Panc1 (cell line): ENCODE data around the gene SYT2. TPM values are rescaled to one million over a fixed set of nuclear protein-coding genes. Genes with fewer than 3 reads are reported as not detected.
"Not testable (repeated sequence)": the region's sequence is repeated elsewhere in the genome, so short reads cannot be mapped to it uniquely, and the experiment has no call there.

Experiments used
- ATAC-seq: fragments of 200-7000 bp; cut with Tn5 transposase; 2 replicates; pipeline ENCODE4 v1.9.1; 2020; ENCODE audit warnings: mild to moderate bottlenecking, moderate library complexity
- BruUV-seq: library from RNA; stranded (reverse); fragments of 400-500 nt; replicated peaks from 2 replicates; lab custom pipeline; 2021; lab: Mats Ljungman, UMichigan
- CTCF ChIA-PET: fragments of 300-600 bp; sonication (Branson Sonifier 250); formaldehyde crosslinking; loops from one replicate; lab custom pipeline; 2022; ENCODE audit warnings: antibody characterized with exemption; lab: Charles Lee
- POLR2A ChIA-PET: fragments of 300-600 bp; sonication (Branson Sonifier 250); formaldehyde crosslinking; loops from one replicate; lab custom pipeline; 2022; ENCODE audit warnings: antibody characterized with exemption; lab: Charles Lee
- DNase-seq: peaks from one replicate; pipeline ENCODE4 v3.0.0-alpha.2; 2010; ENCODE audit warnings: low read depth, low spot score
- H3K27ac ChIP-seq: 2 replicates; pipeline ENCODE4 v1.5.1; 2011; ENCODE audit warnings: mild to moderate bottlenecking, low read length, inconsistent platforms
- H3K27me3 ChIP-seq: fragments of 200-500 bp; sonication (Bioruptor generic); 2 replicates; pipeline ENCODE4 v1.6.0; 2014; ENCODE audit warnings: low read length, inconsistent platforms; ENCODE audit not compliant: control insufficient read depth, insufficient read depth
- H3K36me3 ChIP-seq: fragments of 200-500 bp; sonication (Bioruptor generic); 2 replicates; pipeline ENCODE4 v1.5.1; 2014; ENCODE audit warnings: inconsistent platforms, mild to moderate bottlenecking, low read length, moderate library complexity; ENCODE audit not compliant: control insufficient read depth, insufficient read depth
- H3K4me1 ChIP-seq: 2 replicates; pipeline ENCODE4 v1.5.1; 2011; ENCODE audit warnings: inconsistent platforms, mild to moderate bottlenecking, low read length, moderate library complexity; ENCODE audit not compliant: control insufficient read depth, insufficient read depth
- H3K4me3 ChIP-seq, 2 experiments: 2 replicates each; pipeline ENCODE4 v1.5.1; 2011 to 2012; ENCODE audit warnings: low read depth in 2 of 2, low read length in 2 of 2, mild to moderate bottlenecking in 2 of 2, inconsistent platforms in 1 of 2, moderate library complexity in 1 of 2
- H3K9me3 ChIP-seq: fragments of 200-500 bp; sonication (Bioruptor generic); 2 replicates; pipeline ENCODE4 v1.5.1; 2014; ENCODE audit warnings: low read depth, mild to moderate bottlenecking, inconsistent platforms, low read length, moderate library complexity; ENCODE audit not compliant: control insufficient read depth, insufficient read depth
- CTCF ChIP-seq: fragments of 450-650 bp; IDR thresholded peaks from 2 replicates; pipeline ENCODE4 v1.5.1; 2017; ENCODE audit warnings: mild to moderate bottlenecking
- POLR2AphosphoS5 ChIP-seq: IDR thresholded peaks from 2 replicates; pipeline ENCODE4 v1.6.1; 2012; ENCODE audit warnings: mild to moderate bottlenecking, low read depth, low read length, moderate library complexity
- REST ChIP-seq, 2 experiments: IDR thresholded peaks; 2 replicates each; pipeline ENCODE4 v1.6.1; 2011 to 2012; ENCODE audit warnings: low read depth in 2 of 2, control low read depth in 1 of 2, low read length in 1 of 2, mild to moderate bottlenecking in 1 of 2, moderate library complexity in 1 of 2; ENCODE audit not compliant: insufficient read depth in 1 of 2
- SIN3A ChIP-seq: IDR thresholded peaks from 2 replicates; pipeline ENCODE4 v1.6.1; 2012; ENCODE audit warnings: low read depth, mild to moderate bottlenecking, low read length, moderate library complexity, borderline replicate concordance; ENCODE audit not compliant: insufficient read depth
- TCF7L2 ChIP-seq: IDR thresholded peaks from 2 replicates; pipeline ENCODE4 v1.6.1; 2011; ENCODE audit warnings: mild to moderate bottlenecking, low read depth, low read length, inconsistent platforms
- in situ Hi-C: cut with HindIII; loops from 2 replicates; pipeline ENCODE4 v1.10.0; 2016; ENCODE audit warnings: low sequenced_read_pairs, low pct_unique_long_range_greater_than_20kb
- intact Hi-C: fragments of 100-400 bp; cut with micrococcal nuclease; formaldehyde crosslinking; loops from one replicate; pipeline ENCODE4 v1.10.0; 2022; ENCODE audit not compliant: unreplicated experiment
- total RNA-seq: library from RNA; stranded (reverse); gene quantifications from one replicate; pipeline ENCODE4 v1.2.1, GENCODE V29; 2021; ENCODE audit not compliant: unreplicated experiment

SYT2 gene
- total RNA-seq, 1 experiment from 2014 or later = 0.03 TPM

GRCh38 chr1:202561726-202562443 lies 148.4 kb downstream of the SYT2 start:
- no peak for ATAC-seq
- intact Hi-C loops = no loop called here
- CTCF ChIA-PET = interaction anchor here (0.7 kb wide), 1 partner anchor 12 kb away, joined by 3 read pairs; no protein-coding TSS in a partner anchor

GRCh38 chr1:202561240-202561639 lies 149.0 kb downstream of the SYT2 start:
- BruUV-seq = no TSS peak
- POLR2A ChIA-PET = no interaction called here
- H3K9me3 ChIP-seq = no peaks in the 10 kb centered on the region
- no peak overlapping the region for H3K4me3 ChIP-seq
- H3K27ac ChIP-seq = no peak overlapping the region
- H3K27me3 ChIP-seq = no peaks in the 10 kb centered on the region
- intact Hi-C loops (no loop called here), in situ Hi-C loops (no loop called here)
- no peaks in the 10 kb centered on the region for H3K36me3 ChIP-seq
- DNase-seq (no peak), ATAC-seq (no peak)
- CTCF ChIA-PET = interaction anchor here (0.6 kb wide), 1 partner anchor 45 kb away, joined by 4 read pairs; no protein-coding TSS in a partner anchor
- no peaks in the 10 kb centered on the region for H3K4me1 ChIP-seq
- TF ChIP-seq SIN3A (no peak), REST (IDR thresholded peaks at IDR 0.05; ENCODE audit: insufficient read depth in 1 of 2, low read depth in 2 of 2, low read length in 1 of 2) (no peak), TCF7L2 (no peak), POLR2AphosphoS5 (no peak), CTCF (no peak)

More at GRCh38 chr1:202561726-202562443, 148.4 kb downstream of the SYT2 start:
- in situ Hi-C loops = no loop called here
- no peaks in the 10 kb centered on the region for H3K36me3 ChIP-seq
- no peaks in the 10 kb centered on the region for H3K27me3 ChIP-seq
- POLR2A ChIA-PET = no interaction called here
- H3K4me1 ChIP-seq = no peaks in the 10 kb centered on the region
- H3K27ac ChIP-seq = no peak overlapping the region
- no TSS peak for BruUV-seq
- H3K9me3 ChIP-seq = no peaks in the 10 kb centered on the region
- DNase-seq = no peak
- no peak overlapping the region for H3K4me3 ChIP-seq
- TF ChIP-seq SIN3A (no peak), CTCF (peak; percentile 27; the same call in 1 of the 2 replicates), TCF7L2 (no peak)

- intact Hi-C loops, in situ Hi-C loops, BruUV-seq, H3K27ac ChIP-seq, H3K36me3 ChIP-seq, H3K4me1 ChIP-seq, ATAC-seq, H3K4me3 ChIP-seq, CTCF ChIA-PET, H3K27me3 ChIP-seq, POLR2A ChIA-PET, DNase-seq, H3K9me3 ChIP-seq: not testable (repeated sequence)
Observed at GRCh38 chr1:202557662-202558061, 152.6 kb downstream of the SYT2 start.

GRCh38 chr1:202556037-202556436 lies 154.2 kb downstream of the SYT2 start:
- H3K27me3 ChIP-seq, H3K9me3 ChIP-seq, H3K27ac ChIP-seq, intact Hi-C loops, BruUV-seq, ATAC-seq, H3K36me3 ChIP-seq, CTCF ChIA-PET, H3K4me3 ChIP-seq, H3K4me1 ChIP-seq, in situ Hi-C loops, DNase-seq: not testable (repeated sequence)
- POLR2A ChIA-PET = interaction anchor here (0.6 to 0.7 kb wide), 2 partner anchors 381 to 405 kb away, joined by 3 to 9 read pairs; no protein-coding TSS in a partner anchor
